Right lobe of liver (tissue), 4 donors: ENCODE results near the gene CLEC18C.

Source experiments
- CTCF ChIP-seq, 4 donors: fragments of 200-600 bp in 3 of 4; fragments of 450-650 bp in 1 of 4; IDR thresholded peaks; one replicate each; pipeline versions ENCODE4 v1.5.1 to v1.8.0; 2016 to 2022; ENCODE audit warnings: antibody characterized with exemption in 4 of 4, mild to moderate bottlenecking in 2 of 4
- POLR2A ChIP-seq: fragments of 450-650 bp; IDR thresholded peaks from one replicate; pipeline ENCODE4 v1.6.1; 2017; ENCODE audit warnings: antibody characterized with exemption, mild to moderate bottlenecking
- donor health status: DM: no; HTN: no; CAD: no.
- donor health status: DM: no; HTN: no; CAD: no.
- donor health status: DM: no; HTN: yes; CAD: no.

GRCh38 chr16:70151391-70151790 is 22.2 kb upstream of the CLEC18C start:
- TF ChIP-seq CTCF (IDR thresholded peaks at IDR 0.05), result no peak
- TF ChIP-seq POLR2A, result no peak
